GM19240 (cell line): ENCODE data around the gene MTHFD1.
A peak's percentile ranks its signal among the peaks of the same experiment; 100 is the strongest.

ENCODE experiments used
- DNase-seq: peaks from one replicate; pipeline ENCODE4 v3.0.0; 2011; ENCODE audit warnings: low spot score; ENCODE audit not compliant: insufficient read length

MTHFD1 gene

DNA sequence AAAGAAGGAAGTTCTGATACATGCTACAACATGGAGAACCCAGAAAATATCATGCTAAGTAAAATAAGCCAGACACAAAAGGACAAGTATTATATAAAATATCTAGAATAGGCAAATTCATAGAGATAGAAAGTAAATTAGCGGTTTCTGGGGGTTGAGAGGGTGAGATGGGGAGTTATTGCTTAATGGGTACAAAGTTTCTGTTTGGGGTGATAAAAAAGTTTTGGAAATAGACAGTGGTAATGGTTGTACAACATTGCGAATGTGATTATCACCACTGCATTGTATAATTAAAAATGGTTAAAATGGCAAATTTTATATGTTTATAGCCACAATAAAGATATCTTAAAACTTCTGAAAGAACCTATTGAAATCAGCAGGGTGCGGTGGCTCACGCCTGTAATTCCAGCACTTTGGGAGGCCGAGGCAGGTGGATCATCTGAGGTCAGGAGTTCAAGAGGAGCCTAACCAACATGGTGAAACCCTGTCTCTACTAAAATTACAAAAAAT is 100.5 kb downstream of the MTHFD1 start:
- no peak for DNase-seq

DNA sequence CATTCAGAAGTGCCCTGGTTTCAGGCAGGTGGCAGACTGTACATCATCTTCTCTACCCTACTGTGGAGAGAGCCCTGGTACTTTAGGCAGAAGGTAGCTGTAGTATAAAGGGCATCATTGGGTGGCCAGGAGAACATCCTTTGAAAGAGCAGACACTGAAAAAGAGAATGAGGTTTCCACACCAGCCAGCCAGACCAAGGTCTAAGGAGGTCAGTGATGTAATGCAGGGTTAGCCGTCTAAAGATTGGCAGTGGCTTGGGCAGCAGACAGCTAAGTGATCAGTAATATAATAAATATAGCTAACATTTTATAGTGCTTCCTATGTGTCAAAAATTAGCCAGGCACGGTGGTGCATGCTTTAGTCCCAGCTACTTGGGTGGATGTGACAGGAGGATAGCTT is 103.5 kb downstream of the MTHFD1 start:
- no peak for DNase-seq

DNA sequence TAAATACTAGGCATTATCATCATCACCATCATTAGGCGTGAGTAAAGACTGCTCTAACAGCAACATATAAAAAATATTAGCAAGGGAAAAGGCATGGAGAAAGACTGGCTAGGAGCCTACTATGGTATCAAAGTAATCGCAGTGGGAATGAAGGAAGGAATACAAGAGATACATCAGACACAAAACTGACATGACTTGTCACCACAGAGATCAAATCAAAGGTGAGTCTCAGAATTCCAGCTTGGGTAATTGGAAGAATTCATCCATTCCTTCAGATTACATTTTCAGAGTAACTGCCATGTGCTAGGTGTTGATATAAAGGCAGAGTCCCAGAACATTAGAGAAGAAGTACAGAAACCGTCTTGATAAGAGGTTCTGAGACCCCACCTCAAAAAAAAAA is 105.3 kb downstream of the MTHFD1 start:
- no peak for DNase-seq

DNA sequence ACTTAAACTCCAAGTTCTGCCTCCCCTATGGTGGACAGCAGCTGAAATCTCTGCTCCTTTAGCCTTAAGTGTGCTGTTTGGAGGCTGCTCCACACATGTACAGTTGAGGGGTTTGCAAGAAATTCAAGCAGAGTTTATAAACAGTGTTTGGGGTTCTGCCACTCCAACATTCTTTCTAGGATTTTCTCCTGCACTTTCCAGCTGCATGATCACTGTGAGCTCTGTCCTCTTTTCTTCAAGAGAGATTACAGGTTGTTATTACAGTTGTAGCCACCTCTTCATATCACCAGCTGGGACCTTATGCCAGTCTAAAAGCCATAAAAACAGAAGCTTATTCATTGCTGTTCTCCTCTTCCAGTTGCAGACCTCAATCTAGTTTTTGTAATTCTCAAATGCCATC is 107.1 kb downstream of the MTHFD1 start:
- no peak for DNase-seq

DNA sequence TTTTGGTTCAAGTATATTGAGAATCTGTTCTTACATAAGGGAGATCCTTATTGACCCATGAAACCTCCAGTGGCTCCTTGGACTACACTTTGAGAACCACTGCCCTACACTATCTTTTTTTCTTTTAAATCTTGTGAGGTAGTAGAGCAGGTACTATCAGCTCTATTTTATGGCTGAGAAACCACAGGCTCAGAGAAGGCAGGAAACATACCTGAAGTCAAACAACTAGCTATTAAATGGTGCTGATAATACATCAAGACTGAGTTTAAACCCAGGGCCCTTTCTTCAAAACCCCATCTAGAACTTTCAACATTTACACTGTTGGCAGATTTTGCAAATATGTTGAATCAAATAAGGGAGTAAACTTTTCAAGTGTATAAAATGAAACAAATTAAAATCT is 108.6 kb downstream of the MTHFD1 start:
- DNase-seq: no peak

DNA sequence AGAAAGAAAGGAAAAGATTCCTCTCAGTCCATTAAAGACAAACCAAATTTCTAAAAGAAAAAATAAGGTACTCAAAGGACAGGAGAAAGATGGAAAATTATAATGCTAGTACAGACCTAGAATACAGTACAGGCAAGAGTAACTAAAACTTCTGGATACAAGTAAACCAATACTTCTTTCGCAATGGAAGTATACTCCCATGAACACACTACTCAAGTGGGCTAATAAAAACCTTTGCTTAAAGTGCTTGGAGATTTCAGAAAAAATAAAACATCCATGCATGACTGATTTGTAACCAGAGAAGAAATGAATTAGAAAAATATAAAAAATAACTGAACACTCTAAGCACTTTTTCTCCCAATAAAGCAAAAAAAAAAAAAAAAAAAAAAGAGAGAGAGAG is 111.9 kb downstream of the MTHFD1 start:
- DNase-seq: no peak

DNA sequence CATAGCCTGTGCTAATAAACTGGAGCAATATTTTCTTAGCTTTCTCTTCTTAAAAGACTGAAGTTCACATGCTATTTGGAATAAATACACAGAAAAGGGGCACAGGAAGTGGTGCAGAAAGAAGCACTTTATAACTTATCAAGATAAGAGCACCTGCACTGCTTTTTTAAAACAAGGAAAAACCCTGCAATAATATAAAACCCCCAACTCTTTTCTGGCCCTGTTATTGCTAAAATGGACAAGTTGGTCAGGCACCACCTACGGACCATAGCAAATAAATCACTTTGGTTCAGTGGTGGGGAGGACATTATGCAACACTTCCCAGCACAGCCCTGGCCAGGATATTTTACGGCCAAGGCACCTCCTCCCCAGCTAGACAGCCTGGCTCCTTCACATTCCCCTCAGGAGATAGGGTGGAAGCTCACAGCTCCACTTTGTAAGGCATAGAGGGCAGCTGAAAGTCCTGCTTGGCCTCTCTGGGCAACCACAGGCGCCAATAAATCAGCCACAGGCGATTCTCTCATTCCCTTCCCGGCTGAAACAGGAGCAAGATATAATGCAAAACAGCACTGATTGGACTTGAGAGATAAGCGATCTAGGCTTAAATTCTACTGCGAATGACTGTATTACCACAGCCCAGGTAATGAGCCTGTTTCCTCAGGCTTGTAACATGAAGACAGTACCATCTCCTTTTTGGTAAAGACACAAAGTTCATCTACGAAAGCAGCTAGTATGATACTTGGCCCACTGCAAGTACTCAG is 113.4 kb downstream of the MTHFD1 start:
- DNase-seq: no peak

DNA sequence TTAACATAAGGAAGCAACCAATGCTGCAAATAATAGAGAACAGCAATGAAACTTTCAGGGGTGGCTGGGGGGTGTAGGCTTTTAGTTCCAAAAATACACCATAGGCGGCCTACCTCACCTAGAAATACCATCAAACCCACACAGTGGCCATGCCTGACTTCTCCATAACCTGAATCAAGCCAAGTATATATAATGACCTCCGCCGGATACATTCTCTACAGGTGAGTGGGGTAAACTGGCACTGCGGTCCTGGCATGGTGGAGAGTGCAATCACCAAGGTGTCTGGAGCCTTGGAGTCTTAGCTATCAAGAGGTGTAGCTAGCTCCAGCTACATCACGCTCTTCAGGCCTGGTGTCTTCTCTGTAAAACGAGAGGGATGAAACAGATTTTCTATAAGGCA is 114.3 kb downstream of the MTHFD1 start:
- no peak for DNase-seq

DNA sequence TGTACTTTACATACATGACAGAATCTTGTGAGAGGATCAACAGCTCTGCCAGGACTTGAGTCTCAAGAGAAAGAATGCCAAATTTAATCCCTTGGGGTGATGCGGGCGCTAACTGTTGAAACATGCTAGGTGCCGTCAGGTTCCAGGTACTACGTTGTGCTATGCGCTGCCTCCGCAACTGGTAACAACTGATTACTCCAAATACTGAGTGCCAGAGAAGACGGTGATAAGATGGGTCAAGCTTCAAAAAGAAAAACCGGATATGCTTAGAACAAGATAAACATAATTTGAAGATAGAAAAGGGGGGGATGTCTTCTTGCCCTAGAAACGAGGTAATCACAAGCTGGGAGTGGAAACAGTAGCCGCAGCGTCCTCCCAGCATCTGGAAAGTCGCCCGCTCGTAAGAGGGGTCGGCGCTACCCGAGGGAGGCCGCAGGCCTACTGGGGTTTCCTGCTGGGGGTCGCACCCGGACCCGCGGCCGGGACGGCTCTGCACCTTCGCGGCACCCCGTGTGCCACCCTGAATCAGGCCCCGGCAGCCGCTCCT is 114.8 kb downstream of the MTHFD1 start:
- no peak for DNase-seq

DNA sequence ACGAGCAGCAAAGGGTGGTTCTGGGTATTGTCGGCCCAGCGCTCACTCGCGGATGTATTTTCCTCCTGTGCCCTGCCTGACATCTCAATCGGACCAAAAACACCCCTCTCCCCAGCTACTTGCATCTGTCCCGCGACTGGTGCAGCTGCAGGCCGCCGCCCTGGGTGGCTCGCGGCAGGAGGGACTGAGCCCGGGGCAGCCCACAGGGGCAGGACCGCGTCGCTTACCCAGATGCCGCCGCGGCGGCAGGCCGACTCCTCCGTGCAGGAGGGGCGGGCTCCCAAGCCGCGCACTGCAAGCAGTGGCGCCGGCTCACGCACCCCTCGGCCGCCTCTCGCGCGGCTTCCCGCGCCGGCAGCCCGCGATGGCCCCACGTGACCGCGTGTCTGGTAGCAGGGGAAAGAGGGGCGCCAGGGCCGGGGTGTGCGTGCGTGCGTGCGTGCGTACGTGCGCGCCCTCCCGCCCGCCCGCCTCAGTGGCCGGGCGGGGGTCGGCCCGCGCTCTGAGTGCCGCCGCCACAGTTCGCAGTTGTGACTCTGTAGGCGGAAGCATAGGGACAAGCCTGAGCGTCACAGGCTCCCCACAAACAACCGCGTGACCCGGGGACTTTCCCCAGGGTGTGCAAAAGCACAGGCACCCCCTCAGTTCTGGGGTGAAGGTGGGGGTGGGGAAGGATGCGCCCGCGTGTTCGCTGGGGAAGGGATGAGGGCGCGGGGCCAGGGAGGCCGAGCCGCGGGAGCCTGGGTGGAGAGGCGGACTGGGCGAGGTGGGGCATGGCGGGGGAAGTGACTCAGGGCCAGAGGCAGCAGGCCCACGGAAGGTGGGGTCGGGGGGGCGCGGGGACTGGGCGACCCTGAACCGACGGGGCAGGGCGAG is 115.5 kb downstream of the MTHFD1 start, which contains the start of gene ZBTB25:
Gene ZBTB25 (minus strand): TSS at position 405 of the 876 bp plus-strand sequence. CDS start 13,305 bp downstream, outside the sequence.
- peak; percentile 25 for DNase-seq

DNA sequence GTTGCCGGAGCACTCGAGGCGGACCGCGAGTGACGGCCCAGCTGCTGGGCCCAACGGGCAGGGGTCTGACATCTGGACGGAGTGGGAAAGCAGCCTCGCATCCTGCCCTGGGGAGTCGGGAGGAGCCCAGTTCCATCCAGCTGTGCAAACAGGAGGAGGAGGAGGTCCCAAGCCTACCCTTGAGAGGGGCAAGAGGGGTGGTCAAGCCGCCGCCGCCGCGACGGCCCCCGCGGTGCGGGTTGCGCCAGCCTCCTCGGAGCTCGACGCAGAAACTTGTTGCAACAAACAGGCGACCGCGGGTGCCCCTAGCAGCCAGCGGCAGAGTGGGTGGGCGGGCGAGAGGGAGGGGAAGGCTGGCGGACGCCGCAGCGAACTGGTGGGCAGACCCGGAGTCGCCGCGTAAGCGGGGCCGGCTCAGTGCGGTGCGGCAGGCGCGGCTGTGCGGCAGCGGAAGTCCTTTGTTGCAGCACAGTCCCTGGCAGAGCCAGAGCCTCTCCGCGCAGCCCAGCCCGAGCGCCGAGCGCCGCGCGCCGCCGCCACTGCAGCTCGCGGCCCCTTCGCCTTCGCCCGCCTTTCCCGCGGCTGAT is 116.2 kb downstream of the MTHFD1 start, which contains the start of gene ZBTB1:
Gene ZBTB1 (plus strand): TSS at position 461 of the 587 bp plus-strand sequence. CDS start 16,735 bp downstream, outside the sequence.
- DNase-seq: no peak

DNA sequence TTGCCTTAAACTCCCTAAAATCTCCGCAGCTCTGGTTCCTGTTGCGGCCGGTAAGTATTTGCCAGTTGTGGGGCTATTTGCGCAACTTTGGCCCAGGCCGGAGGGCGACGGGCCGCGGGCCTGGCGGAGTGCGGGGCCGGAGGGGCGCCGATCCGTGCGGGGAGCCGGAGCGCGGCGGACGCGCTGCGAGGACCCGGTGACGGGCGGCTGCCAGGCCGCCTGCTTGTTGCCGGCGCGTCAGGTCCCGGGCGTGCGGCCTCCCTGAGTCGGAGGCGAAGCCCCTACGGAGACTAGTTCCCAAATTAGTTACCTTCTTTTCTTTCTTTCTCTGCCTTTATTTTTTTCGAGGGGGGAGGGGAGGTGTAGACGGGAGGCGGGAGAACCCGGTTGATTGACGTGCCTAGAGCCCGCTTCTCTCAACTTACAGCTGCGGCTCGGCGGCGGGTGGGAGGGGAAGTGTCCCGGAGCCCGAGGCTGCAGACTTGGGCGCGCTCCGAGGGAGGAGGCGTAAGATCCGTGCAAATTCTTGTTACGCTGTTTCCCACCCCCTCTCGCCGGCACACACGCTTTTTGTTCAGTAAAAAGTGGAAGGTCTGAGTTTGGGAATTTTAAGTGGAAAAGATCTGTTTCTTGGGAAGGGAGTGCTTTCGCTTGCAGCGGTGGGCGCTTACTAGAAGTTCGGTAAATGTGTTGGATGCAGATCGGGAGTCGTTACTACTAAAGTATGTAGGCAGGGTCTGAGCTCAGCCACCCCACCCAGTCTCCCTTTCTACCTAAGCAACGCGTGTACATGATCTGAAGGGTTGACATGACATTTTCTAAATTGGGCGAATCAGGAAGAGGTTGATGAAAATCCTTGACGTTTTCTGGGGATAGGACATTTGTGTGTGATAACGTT is 117.0 kb downstream of the MTHFD1 start:
- no peak for DNase-seq

DNA sequence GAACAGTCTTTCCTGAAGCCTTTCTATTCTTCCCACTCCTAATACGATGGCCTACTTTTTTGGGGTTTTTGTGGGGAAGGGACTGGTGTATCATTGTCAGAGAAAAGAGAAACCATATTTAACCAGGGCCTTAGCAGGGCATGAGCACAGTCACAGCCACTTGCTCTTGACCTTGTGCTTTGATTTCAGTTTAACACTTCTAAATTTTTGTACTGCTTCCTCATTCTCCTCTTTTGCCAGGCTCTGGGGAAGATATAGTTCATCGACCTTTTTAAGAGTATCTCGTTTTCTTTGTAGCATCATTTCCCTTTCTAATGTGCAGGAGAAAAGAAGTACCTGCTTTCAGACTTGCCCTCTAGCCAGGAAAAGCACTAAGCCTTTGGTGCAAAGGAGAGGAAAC is 118.6 kb downstream of the MTHFD1 start:
- DNase-seq: no peak

DNA sequence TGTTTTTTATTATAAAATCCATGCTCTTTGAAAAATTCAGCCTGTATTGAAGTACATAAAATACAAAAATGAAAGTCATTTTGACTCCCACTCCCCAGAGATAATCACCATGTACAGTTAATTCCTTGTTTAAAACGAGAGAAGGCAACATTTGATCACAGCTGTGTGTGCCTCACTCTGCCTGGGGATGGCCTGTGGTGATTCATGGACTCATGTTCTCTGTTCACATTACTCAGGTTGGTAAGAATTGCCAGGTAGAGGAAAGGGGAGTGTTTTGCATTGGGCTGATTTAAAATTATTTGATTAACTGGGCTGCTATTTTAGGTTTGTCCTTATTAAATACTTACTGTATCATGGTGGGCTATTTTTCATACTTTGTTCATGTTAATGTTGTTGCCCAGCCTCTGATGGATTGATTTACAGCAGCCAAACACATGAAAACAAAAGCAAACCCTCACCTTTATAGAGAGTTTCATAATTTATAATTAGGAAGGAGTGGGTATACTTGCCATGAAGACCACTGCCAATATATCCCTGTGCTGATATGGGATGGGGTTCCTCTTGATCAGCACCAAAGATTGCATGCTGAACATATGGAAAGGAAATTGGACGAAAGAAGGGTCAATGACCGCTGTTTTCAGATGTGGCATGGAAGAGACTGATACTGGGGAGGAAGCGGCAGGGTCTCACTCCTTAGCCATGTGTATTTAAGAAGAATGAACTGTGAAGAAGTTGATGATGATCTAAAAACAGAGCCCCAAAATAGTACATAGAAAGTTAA is 119.4 kb downstream of the MTHFD1 start:
- no peak for DNase-seq

DNA sequence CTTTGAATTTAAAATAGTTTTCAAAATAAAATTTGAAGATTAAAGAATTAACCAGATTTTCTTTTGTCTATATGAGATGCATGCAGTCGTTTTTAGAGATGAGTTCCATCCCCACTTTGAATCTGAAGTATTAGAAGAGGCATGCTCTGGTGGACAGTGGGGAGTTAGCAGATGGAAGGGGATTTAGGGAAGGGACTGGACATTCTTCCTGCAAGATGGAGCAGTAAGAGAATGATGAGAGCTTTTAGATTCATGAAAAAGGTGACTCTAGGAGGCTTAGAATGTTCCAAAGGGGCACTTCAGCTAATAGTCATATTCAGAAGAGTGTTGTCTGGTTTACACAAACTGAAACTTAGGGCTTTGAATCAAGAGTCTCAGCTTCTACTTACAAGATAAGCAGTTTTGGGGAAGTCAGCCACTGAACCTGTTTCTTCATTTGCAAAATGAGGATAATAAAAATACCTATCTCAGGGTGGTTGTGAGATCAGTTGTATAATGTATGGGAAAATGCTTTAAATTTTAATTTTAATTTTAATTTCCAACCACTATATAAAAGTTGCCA is 120.1 kb downstream of the MTHFD1 start:
- DNase-seq: no peak

DNA sequence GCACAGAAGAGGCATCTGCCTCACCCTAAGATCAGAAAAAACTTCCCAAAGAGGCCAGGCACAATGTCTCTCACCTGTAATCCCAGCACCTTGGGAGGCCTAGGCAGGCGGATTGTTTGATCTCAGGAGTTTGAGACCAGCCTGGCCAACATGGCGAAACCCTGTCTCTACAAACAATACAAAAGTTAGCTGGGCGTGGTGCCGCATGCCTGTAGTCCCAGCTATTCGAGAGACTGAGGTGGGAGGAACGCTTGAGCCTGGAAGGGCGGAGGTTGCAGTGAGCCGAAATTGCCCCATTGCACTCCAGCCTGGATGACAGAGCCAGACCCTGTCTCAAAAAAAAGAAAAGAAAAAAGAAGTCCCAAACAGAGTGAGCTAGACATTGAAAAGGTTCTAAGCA is 120.9 kb downstream of the MTHFD1 start:
- no peak for DNase-seq
